Activated CD4-positive, alpha-beta T cell treated with anti-CD3 and anti-CD28 coated beads for 1 hour (primary cell): ENCODE measurements around the gene OSTF1.

ENCODE experiments used
- DNase-seq: peaks from one replicate; pipeline ENCODE4 v3.0.0-alpha.2; 2020

The OSTF1 gene

GRCh38 chr9:75128535-75128934, 40.2 kb downstream of the OSTF1 start:
- no peak for DNase-seq

GRCh38 chr9:75130172-75130571, 41.9 kb downstream of the OSTF1 start:
- DNase-seq, result no peak

GRCh38 chr9:75130621-75131230, 42.4 kb downstream of the OSTF1 start:
- no peak for DNase-seq

- no peak for DNase-seq
Observed at GRCh38 chr9:75131700-75132099, 43.4 kb downstream of the OSTF1 start.

- DNase-seq, result no peak
Observed at GRCh38 chr9:75132244-75132643, 43.9 kb downstream of the OSTF1 start.

GRCh38 chr9:75133396-75133795, 45.1 kb downstream of the OSTF1 start:
- no peak for DNase-seq

- DNase-seq, result no peak
Observed at GRCh38 chr9:75134495-75134894, 46.2 kb downstream of the OSTF1 start.

- no peak for DNase-seq
Observed at GRCh38 chr9:75138260-75139040, 50.1 kb downstream of the OSTF1 start.

GRCh38 chr9:75139201-75139600, 50.9 kb downstream of the OSTF1 start:
- no peak for DNase-seq

- DNase-seq, result no peak
Observed at GRCh38 chr9:75140261-75140660, 51.9 kb downstream of the OSTF1 start.

GRCh38 chr9:75142202-75142601, 53.9 kb downstream of the OSTF1 start:
- DNase-seq, result no peak

- DNase-seq, result no peak
Observed at GRCh38 chr9:75146229-75146628, 57.9 kb downstream of the OSTF1 start.

GRCh38 chr9:75147638-75148037, 59.3 kb downstream of the OSTF1 start:
- DNase-seq, result no peak

- DNase-seq, result no peak
Observed at GRCh38 chr9:75148561-75148960, 60.2 kb downstream of the OSTF1 start.

GRCh38 chr9:75149841-75150241, 61.5 kb downstream of the OSTF1 start:
- DNase-seq, result no peak

GRCh38 chr9:75150512-75150911, 62.2 kb downstream of the OSTF1 start:
- no peak for DNase-seq

GRCh38 chr9:75152416-75152815, 64.1 kb downstream of the OSTF1 start:
- peak; percentile 12 for DNase-seq

GRCh38 chr9:75156858-75157257, 68.5 kb downstream of the OSTF1 start:
- DNase-seq, result no peak

- no peak for DNase-seq
Observed at GRCh38 chr9:75161116-75161857, 73.0 kb downstream of the OSTF1 start.

- DNase-seq, result no peak
Observed at GRCh38 chr9:75163764-75164163, 75.5 kb downstream of the OSTF1 start.

GRCh38 chr9:75164573-75164972, 76.3 kb downstream of the OSTF1 start:
- DNase-seq, result no peak

- DNase-seq, result no peak
Observed at GRCh38 chr9:75167281-75167680, 79.0 kb downstream of the OSTF1 start.

GRCh38 chr9:75168270-75169178, 80.2 kb downstream of the OSTF1 start:
- DNase-seq, result no peak
